GM23248 (cell line): ENCODE data around the gene ST7.

Experiments used
- EZH2 ChIP-seq: fragments of 200-600 bp; sonication (generic); IDR thresholded peaks from 2 replicates; pipeline ENCODE4 v1.6.1; 2018; ENCODE audit warnings: antibody characterized with exemption, mild to moderate bottlenecking; ENCODE audit not compliant: insufficient read depth, poor library complexity, severe bottlenecking
- EZH2phosphoT487 ChIP-seq: fragments of 200-600 bp; sonication (generic); IDR thresholded peaks from 2 replicates; pipeline ENCODE4 v1.6.1; 2018; ENCODE audit warnings: antibody characterized with exemption, moderate library complexity, mild to moderate bottlenecking, low read depth; ENCODE audit not compliant: insufficient read depth

DNA sequence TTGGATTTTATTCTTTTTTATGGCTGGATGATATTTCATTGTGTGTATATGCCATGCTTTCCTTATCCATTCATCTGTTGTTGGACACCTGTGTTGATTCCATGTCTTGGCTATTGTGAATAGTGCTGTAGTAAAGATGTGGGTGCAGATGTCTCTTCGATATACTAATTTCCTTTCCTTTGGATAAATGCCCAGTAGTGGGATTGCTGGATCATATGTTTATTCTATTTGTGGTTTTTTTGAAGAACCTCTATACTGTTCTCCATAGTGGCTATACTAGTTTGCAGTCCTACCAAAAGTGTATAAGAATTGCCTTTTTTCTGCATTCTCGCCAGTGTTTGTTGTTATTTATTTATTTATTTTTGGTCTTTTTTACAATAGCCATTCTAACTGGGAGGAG is 209.8 kb downstream of the ST7 start:
- TF ChIP-seq EZH2phosphoT487 (no peak), EZH2 (no peak)
